HT1080 (cell line): ENCODE results near the gene TEAD3. TPM values are rescaled to one million over a fixed set of nuclear protein-coding genes. Genes with fewer than 3 reads are reported as not detected.

Experiments
- DNase-seq: peaks from one replicate; pipeline ENCODE4 v3.0.0-alpha.2; 2015; ENCODE audit warnings: low read depth
- total RNA-seq: library from RNA; depleted of rRNA; stranded (reverse); fragments of >200 nt; shearing (Covaris generic); gene quantifications from 2 replicates; pipeline ENCODE4 v1.2.3, GENCODE V29; 2014

TEAD3 gene
- total RNA-seq, 1 experiment from 2014 or later: 3.8 TPM

DNA sequence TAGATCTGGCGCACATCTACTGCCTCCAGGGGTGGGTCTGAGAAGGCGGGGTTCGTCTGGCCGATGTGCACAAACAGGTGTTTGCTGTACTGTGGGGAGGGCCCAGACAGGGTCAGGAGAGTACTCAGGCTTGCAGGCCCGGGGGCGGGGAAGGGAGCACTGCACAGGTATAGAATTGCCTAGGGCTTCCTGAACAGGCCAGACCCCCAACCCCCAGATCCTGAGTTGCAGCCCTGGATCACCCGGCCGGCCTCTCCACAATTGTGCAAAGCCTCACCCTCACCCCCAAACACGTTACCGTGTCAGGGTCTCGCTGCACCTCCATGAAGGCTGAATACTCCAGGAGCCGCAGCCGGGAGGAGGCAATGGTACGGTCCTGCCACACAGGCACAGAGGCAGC lies 20.9 kb downstream of the TEAD3 start:
- no peak for DNase-seq

DNA sequence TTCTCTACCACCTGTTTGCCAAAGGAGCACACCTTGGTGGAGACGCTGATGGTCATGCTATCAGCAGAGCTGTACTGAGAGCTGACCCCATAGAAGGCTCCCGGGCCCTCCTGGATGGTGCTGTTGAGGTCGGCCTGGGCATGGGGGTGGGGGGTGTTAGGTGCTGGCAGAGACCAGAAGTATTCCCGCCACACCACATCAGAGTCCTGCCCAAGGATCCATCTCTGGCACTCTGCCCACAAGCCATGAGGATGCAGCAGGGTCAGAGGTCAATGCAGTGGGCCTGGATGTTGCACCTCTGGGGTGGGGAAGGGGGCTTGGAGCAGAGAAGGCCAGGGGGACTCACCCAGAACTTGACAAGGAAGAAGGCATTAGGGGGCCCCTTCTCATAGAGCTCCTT lies 21.3 kb downstream of the TEAD3 start:
- DNase-seq: no peak

DNA sequence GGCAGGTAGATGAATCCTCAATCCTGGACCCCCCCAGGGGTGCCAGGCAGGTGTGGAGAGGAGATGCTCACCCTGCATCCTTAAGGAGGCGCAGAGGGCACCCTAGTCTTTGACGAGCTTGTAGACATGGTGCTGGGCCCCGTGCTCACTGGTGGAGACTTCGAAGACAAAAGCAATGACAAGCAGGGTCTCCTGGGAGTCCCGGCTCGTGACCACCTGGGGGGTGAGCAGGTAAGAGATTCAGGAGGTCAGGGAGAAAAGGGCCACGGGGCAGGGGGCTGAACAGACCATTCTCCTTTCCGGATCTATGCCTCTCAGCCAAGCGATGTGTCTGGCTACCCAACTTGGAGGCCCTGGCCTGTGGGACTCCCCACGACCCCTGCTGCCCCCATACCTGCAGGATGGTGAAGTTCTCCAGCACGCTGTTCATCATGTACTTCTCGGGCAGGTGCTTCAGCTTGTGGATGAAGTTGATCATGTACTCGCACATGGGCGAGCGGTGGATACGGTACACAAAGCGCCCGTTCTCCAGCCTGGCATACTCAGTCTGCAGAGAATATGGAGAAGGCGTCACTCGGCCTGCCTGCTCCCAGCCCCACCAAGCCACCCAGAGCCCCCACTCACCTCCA lies 21.8 kb downstream of the TEAD3 start:
- DNase-seq: no peak

DNA sequence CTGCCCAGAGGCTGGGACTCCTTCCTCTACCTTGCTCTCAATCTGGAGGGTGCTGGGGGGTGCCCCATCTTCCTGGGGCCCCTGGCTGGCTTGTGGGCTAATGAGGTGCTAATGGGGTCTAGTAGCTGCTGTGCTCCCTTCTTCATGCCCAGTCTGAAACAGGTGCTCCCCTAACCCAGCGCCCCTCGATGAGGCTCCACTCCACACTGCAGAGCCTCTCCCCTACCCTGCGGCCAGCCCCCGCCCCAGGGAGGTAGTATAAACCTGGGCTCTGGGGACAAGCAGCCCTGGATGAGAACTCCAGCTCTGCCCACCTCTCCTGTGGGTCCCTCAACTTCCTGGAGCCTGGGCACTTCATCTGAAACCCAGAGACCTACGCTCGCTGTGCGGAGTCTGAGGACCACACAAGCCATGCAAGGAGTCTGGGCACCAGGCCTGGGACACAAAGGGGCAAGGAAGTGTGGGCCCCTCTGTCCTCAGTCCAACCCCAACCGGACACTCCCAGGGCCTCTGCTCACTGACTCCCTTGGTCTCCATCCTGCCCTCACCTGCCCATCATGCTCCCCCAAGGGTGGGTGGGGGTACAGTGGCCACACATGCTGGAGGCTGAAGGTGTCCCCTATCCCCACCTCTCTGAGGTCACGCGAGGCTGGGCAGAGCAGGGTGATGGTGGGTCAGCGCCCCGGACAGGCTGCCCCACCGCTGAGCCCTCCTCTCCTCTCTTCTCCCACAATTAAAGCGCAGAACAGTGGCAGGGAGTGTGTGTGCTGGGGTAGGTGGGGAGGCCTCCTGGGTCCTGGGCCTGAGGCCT lies 22.5 kb downstream of the TEAD3 start:
- DNase-seq: no peak

DNA sequence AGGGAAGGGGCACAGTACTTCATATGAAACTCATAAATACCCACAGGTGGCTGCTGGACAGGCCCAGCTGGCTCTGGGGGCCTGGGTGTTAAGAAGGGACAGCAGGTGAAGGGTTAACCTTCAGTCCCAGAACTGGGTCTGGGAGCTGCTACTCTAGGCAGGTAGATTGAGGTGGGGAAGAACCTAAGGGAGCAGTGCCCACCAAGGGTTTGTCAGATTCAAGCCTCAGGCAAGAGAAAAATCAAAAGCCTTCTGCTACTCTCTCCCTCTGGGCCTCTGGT lies 23.1 kb downstream of the TEAD3 start:
- no peak for DNase-seq

DNA sequence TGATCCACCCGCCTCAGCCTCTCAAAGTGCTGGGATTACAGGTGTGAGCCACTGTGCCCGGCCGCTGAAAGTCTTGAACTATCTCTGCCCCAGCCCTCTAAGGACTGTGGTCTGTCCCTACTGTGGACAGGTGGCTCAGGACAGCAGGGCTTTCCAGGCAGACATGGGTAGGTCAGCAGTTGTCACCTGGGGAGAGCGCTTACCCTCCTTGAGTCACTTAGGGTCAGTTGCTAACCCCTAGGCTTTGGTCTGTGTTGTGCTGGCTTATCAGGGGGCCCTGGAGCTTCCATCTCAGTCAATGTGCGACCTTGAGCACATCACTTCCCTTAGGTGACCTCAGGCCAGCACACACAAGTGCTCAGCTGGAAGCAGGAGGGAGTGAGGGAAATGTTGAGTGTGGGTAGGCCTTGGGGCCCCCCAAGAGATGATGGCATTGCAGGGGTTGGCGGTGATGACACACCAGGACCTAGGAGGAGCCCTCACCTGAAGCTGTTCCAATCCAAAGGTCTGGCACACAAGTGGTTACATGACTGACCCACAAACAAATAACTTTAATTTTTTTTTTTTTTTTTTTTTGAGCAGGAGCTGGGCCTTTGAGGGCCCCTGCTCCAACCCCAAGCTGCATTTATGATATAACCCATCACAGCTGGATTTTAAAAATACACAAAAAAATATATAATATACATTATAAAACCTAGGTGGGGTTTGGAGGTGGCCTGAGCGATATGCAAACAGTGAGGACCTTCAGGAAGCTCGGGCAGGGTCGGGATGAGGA lies 23.6 kb downstream of the TEAD3 start:
- no peak for DNase-seq

DNA sequence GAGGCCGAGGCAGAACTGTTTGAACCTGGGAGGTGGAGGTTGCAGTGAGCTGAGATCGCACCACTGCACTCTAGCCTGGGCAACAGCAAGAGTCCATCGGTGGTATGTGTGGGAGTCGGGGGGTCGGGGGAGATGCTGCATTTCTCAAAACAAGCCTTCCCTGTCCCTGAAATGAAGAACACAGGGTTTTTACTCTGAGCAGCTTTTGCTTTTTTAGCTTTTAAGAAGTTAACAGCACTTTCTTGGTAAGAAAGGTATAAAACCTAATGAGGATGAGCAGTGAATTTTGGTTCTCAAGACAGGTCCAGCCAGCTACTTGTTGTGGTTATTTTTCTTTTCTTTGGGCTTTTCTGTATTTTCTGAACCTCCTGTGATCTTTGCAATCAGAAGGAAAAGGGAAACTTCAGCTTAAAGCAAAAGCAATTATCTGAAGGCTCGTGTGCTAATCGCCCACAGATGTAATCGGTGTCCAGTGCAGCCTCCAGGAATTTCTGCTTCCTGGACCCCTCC lies 25.0 kb downstream of the TEAD3 start:
- no peak for DNase-seq

DNA sequence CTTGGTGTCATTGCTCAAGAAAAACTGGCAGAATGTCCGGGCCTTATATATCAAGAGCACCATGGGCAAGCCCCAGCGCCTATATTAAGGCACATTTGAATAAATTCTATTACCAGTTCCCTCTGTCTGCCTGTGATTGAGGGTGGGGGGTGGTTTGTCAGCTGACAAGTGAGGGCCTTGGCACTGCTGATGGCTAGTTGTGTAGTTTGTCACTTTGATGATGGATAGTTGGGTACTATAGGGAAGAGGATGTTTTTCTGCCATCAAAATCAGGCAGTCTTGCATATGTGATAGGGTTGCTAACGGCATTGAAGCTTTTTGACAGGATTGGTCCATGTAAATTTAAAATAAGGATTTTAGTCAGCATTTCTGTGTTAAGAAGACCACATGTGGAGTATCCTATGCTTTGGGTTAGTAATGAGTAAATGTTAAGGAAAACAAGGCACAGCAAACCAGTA lies 26.2 kb downstream of the TEAD3 start:
- DNase-seq: no peak

DNA sequence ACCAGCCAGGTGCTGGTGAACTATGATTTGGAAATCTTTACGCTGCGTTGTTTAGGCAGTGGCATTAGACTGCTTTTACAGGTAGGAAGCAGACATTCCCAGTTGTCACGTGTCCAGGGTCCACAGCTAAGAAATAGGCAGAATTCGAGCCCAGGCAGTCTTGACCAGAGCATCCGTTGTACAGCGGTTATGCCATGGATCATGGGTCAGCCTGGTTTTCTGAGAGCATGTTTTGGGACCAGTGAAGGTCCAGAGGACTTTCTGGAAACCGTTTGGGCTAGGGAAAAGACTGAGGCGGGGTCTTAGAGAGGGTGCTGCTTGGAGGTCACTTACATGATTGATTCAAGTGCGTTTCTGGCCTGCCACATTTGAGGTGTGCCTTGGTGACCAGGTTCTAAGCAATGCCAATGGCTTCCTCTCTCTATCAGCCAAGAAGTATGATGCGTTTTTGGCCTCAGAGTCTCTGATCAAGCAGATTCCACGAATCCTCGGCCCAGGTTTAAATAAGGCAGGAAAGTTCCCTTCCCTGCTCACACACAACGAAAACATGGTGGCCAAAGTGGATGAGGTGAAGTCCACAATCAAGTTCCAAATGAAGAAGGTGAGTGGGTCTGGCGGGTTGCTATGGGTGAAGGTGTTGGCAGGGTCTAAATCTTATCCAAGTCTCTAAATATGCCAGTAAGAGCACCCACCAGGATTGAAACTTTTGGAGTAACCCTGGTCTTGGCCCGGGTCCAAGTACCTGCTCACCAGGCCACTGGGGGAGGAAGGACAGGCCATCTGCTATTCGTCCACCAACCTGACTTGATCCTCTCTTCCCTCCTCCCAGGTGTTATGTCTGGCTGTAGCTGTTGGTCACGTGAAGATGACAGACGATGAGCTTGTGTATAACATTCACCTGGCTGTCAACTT lies 26.9 kb downstream of the TEAD3 start:
- DNase-seq: no peak

DNA sequence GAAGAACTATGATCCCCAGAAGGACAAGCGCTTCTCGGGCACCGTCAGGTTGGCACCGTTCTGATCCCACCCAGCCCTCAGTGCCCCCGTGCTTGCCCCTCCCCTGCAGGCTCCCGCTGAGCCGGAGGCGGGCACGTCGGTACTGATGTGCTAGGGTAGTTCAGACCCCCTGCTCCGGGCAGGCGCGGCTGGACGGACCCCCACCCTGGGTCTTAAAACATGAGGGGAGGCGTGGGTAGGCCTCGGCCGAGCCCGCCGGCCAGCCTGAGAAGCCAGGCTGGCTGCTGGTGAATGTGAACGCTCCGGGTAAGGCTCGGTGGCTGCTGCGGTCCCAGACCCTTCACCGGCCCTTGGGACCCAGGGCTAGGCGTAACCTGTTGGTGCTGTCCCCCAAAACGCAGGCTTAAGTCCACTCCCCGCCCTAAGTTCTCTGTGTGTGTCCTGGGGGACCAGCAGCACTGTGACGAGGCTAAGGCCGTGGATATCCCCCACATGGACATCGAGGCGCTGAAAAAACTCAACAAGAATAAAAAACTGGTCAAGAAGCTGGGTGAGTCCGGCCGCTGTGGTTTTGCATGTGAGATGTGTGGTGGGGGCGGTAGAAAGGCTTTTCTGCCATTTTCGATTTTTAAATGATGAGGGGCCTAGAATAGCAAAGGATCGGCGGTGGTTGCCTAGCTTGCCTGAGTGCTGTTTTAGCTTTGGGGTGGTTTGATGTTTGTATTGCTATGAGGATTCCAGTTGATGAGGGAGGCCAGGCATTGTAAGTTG lies 27.7 kb downstream of the TEAD3 start:
- DNase-seq: no peak

DNA sequence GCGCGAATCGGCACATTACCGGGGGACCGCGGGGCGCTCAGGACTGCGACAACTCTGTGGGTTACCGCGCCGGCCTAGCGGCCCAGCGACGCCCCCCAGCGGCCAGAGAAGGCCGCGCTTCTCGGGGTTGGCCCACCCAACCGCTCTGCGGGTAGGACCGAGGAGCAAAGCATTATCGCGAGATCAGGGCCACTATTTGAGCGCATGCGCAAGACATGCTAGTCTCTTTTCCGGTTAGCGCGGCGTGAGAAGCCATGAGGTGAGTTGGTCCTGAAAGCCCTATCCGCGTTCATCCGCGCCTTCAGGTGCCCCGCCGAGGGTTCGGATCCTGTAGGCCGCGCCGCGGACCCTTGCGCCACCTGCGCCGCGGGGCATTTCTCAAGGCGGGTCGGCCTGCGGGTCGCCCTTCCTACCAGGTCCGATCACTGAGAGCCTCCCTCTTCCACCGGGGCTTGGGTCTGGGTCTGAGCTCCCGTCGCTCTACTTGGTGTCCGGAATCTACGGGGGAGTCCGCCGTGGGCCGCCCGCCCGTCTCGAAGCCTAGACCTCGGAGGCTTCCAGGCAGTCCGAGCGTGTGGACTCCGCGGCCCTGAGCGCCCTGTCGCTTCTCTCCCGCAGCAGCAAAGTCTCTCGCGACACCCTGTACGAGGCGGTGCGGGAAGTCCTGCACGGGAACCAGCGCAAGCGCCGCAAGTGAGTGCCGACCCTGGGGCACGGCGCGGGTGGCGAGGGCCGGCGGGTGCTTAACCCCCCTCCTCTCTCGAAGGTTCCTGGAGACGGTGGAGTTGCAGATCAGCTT lies 28.5 kb downstream of the TEAD3 start, which contains the start of gene RPL10A:
TSS of gene RPL10A (plus strand) at position 221 of the 799 bp plus-strand sequence. CDS start at position 255, 34 bp downstream.
- peak; percentile 92 for DNase-seq

DNA sequence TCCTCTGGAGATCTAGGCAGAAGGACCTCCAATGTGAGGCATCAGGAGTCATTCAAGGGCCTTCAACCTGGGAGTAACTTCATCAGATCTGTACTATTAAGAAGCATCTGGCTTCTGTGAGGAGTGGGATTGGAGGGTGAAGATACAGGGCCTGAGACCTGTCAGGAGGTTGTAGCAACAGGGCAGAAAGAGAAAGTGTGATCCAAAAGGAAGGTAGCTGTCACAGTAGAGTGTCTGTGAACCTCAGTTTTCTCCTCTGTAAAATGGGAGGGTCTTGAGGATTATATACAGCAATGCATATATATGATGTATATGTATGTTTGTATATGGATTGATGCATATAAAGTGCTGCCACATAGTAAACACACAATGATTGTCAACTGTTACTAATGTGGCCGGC lies 31.2 kb downstream of the TEAD3 start:
- DNase-seq: no peak

DNA sequence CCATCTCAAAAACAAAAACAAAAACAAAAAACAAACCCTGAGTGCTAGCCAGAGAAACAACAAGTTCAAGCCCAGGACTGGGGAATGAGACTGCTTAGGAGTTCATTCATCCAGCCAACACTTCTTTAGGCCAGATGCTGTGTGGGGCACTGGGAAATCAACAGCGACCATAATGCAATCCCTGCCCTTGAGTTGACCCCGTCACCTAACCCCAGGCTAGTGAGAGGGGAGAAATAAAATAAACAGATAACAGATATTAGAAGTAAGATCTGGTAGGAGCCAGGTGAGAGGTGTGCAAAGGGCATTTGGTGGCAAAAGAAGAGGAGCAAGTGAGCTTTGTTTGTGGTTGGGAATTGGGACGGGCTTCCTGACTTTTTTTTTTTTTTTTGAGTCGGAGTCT lies 33.6 kb downstream of the TEAD3 start:
- no peak for DNase-seq

DNA sequence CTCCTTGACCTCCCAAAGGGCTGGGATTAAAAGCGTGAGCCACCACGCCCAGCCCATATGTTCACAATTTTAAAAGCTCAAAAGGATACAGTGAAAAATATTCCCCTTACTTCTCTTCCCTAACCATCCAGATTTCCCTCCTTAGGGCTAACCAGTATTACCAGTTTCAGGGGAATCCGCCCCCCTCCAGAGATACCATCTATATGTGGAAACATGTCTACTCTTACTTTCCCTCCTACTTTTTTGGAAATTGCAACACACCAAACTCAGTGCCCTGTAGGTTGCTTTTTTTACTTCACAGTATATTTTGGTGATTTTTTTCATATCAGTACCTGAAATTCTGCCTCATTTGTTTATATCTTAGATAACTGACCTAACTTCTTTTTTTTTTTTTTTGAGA lies 35.6 kb downstream of the TEAD3 start:
- DNase-seq: no peak

DNA sequence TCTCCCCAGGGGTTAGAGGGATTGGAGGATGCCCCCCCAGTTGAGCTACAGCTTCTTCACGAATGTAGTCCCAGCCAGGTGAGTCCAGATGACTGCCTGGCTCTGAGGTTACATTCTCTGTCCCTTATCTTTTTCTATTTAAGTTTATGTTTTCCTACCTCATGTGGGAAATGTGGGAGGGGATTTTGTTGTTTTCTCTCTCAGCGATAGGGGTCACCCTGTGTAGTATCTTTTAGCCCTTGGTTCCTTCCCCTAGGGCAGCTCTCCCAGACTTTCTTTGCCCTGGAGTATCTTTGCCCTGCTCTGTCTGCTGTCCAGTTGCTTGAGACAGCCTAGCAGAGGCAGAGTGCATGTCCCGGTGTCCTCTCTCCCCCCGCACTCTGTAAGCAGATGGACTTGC lies 39.0 kb downstream of the TEAD3 start:
- no peak for DNase-seq

DNA sequence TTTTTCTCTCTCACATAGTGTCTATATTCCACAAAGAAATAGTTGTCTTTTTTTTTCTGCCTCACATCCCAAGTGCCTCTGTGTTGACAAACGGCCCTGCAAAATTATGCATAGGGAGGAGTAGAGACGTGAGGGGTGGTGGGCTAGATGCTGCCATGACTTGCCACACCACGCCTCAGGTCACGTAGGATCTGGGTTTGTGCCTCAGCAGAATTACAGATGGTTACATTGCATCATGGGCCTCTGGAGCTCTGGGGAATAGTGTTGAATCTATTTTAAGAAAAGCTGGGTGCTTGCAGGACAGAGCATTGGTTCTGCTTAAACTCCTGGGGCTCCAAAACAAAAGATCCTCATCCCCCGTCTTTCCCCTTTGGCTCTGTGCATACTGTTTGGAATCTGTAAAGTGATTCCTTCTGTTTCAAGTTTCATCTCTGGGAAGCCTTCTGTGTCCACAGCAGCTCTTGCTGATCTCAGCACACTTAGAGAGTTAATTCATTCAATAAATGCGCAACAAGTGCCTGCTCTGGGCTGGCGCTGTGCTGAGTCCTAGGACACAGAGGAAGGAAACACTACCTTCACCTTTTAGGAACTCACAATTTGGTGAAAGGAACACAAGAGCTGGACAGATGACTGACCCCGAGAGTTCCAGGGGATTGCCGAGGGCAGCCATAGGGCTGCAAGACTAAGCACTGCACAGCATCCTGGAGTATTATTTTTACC lies 42.3 kb downstream of the TEAD3 start:
- no peak for DNase-seq

DNA sequence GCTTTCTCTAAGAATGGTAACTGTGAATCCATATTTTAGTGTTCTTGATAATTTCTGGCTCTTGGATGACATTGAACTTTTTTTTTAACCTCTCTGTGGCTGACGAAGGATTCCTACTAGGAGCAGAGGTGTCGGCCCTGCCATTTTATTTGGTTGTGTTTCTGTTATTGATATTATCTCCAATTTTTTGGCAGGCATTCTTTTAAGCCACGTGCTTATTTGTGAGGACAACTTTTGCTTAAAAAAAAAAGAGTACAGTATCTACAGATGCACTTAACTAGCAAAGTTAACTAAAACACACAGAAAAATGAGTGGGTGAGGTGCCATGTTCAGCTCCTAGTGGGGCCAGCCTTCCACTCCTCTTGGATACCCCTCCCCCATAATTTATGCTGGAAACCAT lies 43.6 kb downstream of the TEAD3 start:
- no peak for DNase-seq

DNA sequence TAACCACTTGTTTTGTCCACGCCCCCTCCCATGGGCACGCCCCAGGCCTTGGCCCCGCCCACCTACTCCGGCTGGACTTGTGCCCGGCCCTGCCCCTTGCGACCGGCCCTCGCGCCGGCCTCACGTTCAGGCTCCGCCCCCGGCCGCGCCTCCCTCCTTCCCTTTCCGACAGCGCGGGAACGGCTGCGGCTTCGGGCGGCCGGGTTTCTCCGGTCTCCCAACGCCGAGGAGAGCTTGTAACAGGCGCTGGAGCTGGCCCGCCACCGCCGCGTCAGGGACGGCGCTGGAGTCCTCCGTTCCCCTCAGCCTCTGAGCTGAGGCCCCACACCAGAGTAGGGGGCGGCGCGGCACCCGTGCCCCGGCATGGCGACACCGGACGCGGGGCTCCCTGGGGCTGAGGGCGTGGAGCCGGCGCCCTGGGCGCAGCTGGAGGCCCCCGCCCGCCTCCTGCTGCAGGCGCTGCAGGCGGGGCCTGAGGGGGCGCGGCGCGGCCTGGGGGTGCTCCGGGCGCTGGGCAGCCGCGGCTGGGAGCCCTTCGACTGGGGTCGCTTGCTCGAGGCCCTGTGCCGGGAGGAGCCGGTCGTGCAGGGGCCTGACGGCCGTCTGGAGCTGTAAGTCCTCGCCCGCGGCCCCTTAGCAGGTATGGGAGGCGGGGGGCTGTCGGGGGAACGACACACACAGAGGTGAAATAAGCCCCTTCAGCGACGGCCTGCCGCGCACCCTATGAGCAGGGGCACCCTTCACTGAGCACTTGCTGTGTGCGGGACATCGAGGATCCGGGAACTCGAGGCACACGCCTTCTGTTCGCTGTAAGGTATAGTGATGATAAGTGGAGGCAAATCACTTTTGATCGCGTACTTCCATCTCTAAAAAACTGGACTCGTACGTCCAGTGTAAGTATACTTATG lies 44.4 kb downstream of the TEAD3 start, which contains the start of gene FANCE:
TSS of gene FANCE (plus strand) at position 156 of the 908 bp plus-strand sequence. CDS start at position 364, 208 bp downstream.
- peak; percentile 86 for DNase-seq
